Renal cortex interstitium (tissue), 15 donors: ENCODE data around the gene MCF2L. TPM values are rescaled to one million over a fixed set of nuclear protein-coding genes. Genes with fewer than 3 reads are reported as not detected.
A peak's percentile ranks its signal among the peaks of the same experiment; 100 is the strongest.

ENCODE experiments used
- DNase-seq, 11 donors: peaks; one replicate each; pipeline ENCODE4 v3.0.0-alpha.2; 2013; ENCODE audit warnings: low read depth in 9 of 11, low spot score in 4 of 11; ENCODE audit errors: extremely low read depth in 1 of 11
- long read RNA-seq, 16 experiments: transcript quantifications; one replicate each; lab custom pipeline, GENCODE V29; 2026
- polyA plus RNA-seq, 3 donors: library from polyadenylated mRNA; unstranded; fragments of 120-200 nt; gene quantifications; one replicate each; pipeline ENCODE4 v1.2.1, GENCODE V29; 2013; ENCODE audit not compliant: insufficient read length in 3 of 3

Gene MCF2L, protein sequence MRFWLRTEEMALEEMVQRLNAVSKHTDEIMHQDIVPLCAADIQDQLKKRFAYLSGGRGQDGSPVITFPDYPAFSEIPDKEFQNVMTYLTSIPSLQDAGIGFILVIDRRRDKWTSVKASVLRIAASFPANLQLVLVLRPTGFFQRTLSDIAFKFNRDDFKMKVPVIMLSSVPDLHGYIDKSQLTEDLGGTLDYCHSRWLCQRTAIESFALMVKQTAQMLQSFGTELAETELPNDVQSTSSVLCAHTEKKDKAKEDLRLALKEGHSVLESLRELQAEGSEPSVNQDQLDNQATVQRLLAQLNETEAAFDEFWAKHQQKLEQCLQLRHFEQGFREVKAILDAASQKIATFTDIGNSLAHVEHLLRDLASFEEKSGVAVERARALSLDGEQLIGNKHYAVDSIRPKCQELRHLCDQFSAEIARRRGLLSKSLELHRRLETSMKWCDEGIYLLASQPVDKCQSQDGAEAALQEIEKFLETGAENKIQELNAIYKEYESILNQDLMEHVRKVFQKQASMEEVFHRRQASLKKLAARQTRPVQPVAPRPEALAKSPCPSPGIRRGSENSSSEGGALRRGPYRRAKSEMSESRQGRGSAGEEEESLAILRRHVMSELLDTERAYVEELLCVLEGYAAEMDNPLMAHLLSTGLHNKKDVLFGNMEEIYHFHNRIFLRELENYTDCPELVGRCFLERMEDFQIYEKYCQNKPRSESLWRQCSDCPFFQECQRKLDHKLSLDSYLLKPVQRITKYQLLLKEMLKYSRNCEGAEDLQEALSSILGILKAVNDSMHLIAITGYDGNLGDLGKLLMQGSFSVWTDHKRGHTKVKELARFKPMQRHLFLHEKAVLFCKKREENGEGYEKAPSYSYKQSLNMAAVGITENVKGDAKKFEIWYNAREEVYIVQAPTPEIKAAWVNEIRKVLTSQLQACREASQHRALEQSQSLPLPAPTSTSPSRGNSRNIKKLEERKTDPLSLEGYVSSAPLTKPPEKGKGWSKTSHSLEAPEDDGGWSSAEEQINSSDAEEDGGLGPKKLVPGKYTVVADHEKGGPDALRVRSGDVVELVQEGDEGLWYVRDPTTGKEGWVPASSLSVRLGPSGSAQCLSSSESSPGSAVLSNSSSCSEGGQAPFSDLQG
- 10 to 100 TPM; 29.5 to 46.9 (median 34.9) TPM for polyA plus RNA-seq
- long read RNA-seq, donor 1, partial matches to known transcripts: 0 of 1 reads
- long read RNA-seq, donor 1, other reads (novel, unspliced or antisense): 0 of 1 reads
- long read RNA-seq, donor 2: 0 reads
- long read RNA-seq, donor 3: 0 reads
- long read RNA-seq, donor 4: 0 reads
- long read RNA-seq, donor 5: 0 reads
- long read RNA-seq, donor 6, partial matches to known transcripts: 0 of 2 reads
- long read RNA-seq, donor 6, other reads (novel, unspliced or antisense): 0 of 2 reads
- long read RNA-seq, donor 7, partial matches to known transcripts: 5 of 6 reads
- long read RNA-seq, donor 7, other reads (novel, unspliced or antisense): 0 of 6 reads
- long read RNA-seq, donor 8: 0 reads
- long read RNA-seq, donor 9, partial matches to known transcripts: 0 of 2 reads
- long read RNA-seq, donor 9, other reads (novel, unspliced or antisense): 0 of 2 reads
- long read RNA-seq, donor 10: 0 reads
- long read RNA-seq, donor 11, partial matches to known transcripts: 0 of 1 reads
- long read RNA-seq, donor 11, other reads (novel, unspliced or antisense): 0 of 1 reads
- long read RNA-seq, donor 12: 0 reads
- long read RNA-seq, donor 13: 0 reads
- long read RNA-seq, donor 14: 0 reads
- long read RNA-seq, donor 15: 0 reads
- long read RNA-seq, donor 16, partial matches to known transcripts: 0 of 1 reads
- long read RNA-seq, donor 16, other reads (novel, unspliced or antisense): 0 of 1 reads

DNA sequence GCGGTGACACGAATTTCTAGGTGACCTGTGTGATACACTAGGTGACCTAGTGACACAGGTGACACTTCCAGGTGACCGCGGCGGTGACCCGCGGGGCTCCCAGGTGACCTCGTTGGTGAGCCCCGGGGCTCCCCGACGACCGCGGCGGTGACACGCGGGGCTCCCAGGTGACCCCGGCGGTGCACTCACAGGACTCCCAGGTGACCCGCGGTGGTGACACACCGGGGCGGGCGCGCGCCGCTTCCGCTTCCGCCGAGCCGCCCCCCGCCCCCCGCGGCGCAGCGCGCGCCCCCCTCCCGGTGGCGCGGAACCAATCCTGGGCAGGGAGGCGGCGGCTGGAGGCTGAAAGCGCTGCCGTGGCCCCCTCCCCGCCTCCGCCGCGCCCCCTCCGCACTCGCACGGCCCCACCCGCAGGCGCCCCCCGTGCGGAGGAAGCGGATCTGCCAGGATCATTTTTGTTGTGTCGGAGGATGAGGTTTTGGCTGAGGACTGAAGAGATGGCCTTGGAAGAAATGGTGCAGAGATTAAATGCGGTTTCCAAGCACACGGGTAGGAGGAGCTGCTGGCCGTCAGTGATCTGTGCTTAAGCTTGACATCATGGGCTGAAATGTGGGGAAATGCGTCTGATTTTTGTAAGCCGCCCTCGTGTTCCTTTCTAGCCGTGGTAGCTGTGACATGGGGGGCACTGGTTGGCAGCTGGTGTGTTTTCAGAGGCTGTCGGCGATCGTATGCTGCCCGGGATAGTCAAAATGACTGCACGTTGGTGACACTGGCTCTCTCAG lies at the start of gene MCF2L:
Gene MCF2L (plus strand): TSS at position 305 of the 782 bp plus-strand sequence. CDS start 166 bp downstream, at position 471.
- peak in 3 of 11 donors; percentile 53 to 61 (median 54) for DNase-seq

DNA sequence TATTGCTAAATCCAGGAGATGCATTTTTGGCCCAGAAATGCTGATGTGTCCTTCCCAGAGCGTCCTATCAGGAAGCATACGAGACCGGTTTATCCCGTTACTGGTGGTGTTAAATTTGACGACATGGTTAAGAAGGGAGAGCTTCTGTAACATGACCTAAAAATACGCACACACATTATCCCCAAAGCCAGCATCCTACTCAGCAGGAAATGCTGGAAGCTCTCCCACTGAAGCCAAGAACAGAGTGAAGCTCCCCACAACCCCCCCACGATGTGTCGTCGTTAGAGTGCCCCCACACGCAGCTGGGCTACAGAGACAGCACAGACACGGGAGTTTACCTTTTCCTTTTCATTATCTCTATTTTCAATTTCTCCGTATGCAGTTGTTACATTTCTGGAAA lies 45.1 kb upstream of the MCF2L start:
- DNase-seq: no peak

DNA sequence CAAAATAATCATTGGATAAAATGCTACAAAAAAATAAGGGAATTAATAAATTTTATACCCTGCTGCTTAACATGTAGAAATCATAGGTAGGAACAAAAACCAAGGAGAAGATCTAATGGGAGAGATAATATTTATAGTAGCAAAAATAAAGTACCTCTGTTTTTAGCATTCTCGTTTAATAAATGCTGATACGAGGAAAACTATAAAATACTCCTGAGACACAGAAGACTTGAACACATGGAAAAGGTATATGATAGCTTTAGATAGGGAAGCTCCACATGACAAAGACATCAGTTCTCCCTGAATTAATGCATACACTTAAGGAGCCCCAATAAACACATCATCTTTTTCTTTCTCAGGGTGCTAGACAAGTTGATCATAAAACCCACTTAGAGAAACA lies 44.6 kb upstream of the MCF2L start:
- no peak for DNase-seq

DNA sequence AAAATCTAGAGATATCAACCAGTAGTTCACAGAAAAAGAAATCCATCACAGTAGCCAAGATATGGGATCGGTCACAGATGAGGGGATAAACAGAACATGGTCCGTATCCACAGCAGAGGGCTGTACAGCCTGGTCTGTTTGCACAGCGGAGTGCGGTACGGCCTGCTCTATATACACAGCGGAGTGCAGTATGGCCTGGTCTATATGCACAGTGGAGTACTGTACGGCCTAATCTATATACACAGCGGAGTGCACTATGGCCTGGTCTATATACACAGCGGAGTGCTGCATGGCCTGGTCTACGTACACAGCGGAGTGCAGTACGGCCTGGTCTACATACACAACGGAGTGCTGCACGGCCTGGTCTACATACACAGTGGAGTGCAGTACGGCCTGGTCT lies 43.0 kb upstream of the MCF2L start:
- DNase-seq: no peak

DNA sequence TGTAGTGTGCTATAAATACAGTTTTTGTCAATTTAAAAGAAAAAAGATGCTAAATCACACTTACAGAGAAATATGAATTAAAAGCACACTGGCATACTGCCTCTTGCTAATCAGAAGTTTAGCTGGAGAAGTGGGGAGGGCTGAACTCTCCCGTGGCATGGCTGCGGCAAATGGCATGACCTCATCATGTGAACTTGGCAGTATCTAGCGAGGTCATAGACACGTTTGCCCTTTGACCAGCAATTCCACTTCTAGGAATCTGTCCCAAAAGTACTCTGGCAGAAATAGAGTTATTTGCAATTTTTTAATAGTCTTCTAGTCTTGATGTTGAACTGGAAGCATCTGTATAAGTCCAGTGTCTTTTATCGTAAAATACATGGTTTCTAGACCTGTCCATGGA lies 42.0 kb upstream of the MCF2L start:
- no peak for DNase-seq

DNA sequence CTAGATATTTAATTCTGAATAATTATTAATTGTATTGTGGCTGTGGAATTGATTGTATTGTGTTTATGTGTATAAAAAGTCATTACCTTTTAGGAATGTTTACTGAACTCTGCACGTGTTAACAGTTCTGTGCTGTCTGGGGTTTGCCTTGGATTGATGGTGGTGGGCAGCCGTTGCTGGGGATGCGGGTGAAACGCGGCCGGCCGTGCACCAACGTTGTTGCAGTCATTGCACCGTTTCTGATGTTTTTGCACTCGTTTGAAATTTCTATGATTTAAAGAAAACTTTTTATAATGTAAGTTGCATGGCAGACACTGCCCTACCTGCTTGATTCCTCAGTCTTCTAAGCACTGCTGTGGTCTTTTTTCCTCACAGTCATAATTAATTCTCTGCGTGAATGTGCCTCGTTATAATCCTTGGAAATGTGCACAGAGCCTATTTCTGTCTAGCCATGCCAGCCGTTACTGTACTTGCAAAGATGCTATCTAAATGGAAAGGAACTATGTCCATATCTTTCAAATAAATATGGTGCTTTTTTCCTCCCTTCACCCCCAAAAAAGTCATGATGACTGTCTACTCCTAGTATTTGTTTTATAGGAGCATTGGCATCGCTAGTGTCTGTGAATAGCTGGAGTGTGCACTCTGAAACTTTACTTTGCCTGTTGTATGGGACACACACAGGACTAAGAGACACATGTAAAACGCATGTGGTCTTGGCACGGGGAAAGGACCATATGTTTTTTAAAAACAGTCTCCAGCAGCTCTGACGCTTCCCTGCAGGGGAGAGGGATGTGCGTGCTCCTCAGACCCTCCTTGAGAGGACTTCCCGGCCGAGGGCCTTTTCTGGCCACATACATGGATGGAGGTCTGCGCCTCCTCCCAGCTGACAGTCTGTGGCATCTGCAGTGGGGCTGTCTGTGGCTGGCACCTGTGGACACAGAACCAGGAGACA lies 40.7 kb upstream of the MCF2L start:
- no peak for DNase-seq

DNA sequence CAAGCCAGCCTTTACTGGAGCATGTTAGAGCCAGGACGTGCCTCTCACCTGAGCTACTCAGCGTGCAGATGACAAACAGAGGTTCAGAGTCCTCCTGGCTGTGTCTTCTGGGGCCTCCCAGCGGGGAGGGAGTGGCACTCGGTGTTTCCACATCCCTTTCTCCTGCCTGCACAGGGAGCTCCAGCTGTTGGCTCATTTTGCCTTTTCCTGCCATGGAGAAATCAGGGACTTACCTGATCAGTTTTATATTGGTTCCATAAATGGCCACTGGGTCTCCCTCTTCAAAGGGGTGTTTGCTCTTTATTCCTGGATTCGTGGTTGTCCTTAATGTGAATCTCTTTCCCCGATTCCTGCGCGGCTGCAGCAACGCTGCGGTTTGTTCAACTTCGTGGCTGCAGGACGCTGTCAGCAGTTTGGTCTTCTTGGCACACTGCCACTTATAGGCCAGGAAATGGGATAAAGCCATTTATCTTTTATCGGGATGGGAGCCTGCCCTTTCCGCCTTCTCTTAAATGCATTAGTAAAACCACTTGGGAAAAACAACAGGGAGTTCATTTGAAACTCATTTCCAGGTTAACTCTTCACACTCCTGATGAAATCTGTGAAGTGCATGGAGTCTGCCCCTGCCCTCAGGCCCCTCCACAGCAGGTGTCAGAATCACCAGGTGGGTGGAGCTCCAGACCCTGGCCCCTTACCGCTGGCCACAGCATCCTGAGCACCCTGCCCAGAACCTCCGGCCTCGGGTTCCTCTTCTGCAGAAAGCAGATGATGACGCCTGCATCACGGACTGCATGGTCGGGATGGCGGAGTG lies 39.8 kb upstream of the MCF2L start:
- peak in 2 of 11 donors; percentile 35 to 49 for DNase-seq

DNA sequence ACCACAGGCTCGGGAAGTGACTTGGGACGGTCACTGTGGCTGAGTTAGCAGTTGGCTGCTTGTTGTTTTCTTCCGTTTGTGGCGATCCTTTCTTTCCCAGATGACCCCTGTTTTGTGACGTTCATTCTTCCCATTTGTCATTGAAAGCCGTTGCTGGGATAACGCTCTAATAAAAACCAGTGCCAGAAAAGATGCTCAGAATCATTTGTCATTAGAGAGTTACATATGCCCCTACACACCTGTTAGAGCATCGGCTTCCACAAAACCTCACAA lies 39.3 kb upstream of the MCF2L start:
- no peak for DNase-seq

DNA sequence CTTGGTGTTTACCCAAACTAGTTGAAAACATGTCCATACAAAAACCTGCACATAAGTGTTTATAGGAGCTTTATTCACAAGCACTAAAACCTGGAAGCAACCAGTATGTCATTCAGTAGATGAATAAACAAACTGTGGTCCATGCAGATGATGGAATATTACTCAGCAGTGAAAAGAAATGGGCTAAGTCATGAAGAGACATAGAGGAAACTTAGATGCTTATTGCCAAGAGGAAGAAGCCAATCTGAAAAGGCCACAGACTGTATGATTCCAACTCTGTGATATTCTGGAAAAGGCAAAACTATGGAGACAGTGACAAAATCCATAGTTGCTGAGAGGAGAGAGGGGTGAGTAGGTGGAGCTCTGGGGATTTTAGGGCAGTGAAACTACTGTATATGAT lies 38.8 kb upstream of the MCF2L start:
- DNase-seq: no peak

DNA sequence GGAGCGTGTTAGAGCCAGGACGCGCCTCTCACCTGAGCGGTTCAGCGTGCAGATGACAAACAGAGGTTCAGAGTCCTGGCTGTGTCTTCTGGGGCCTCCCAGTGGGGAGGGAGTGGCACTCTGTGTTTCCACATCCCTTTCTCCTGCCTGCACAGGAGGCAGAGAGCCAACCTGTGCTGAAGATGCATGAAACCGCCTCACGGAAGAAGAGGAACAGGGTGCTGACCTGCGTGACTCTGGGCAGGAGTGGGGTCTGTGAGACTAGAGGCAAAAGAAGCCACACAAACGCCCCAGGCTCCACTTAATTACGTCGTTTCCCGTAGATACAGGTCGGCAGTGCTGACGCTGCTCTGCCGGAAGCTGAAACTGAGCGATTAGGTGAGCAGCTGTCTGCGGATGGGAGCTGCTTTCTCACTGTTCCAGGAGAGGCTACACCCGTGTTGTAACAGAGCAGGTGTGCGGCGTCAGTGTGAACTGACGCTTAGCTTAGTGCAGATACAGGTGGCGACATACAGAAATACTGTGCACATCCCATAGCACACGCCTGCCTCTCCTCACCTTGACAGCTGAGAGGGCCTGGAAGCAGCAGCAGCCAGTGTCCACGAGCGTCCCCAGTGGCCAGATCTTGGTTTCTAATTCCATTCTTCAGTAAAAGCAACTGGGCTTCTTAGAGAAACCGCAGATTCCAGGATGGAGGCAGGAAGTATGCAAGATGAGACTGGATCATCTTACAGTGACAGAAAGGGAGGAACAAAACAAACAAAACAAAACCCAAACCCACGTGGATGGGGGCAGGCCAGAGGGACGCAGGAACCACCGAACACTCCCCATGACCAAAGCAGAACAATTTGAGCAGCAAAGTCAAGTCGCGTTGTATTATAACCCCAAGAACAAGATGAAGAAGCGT lies 37.7 kb upstream of the MCF2L start:
- DNase-seq: peak in 7 of 11 donors; percentile 60 to 83 (median 62)

DNA sequence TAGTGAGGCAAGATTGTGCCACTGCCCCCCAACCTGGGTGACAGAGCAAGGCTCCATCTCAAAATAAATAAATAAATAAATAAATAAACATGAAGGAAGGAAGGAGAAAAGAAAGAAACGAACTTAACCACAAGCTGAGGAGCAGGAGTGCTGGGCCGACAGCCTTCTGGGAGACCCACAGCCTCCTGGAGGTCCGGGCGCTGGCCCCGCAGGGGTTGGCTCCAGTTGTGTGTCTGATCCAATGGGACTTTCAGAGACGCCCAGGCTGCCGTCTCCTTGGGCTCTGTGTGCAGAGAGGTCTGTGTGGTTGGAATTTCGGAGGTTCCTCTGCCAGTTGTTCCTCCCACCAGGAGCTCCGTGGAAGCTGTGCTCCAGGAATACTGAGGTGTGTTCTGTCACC lies 36.0 kb upstream of the MCF2L start:
- no peak for DNase-seq

DNA sequence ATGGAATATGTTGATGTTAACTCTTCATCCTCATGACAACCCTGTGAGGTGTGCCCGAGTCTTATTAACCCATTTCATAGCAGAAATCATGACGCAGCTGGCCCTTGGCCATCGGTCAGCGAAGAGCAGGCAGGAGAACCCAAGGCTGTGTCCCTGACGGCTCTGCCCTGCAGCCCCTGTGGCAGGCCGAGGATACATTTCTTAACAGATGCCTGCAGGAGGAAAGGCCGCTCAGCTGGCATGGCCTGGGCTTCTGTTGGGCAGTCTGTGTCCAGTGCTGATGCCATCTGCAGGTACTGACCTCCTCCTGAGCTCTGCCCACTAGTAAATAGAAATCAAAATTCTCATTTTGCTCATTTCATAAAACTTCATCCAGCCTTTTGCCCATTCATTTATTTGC lies 35.4 kb upstream of the MCF2L start:
- DNase-seq: no peak

DNA sequence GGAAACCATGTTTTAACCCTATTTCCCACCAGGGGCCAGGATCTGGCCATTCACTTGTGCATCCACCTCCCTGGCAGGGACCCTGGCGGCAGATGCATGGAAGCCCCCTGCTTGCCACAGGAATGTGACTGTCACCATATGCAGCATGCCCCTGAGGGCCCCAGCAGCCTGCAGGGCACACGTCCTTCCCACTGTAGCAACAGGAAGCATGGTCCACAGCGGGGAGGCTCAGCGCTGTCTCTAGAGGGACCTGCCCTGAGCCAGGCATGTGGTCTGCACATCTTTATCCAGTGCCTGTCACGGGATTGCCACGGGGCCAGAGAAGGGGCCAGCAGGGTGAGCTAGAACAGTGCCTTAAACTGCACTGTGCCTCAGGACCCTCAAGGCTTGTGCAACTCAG lies 34.9 kb upstream of the MCF2L start:
- no peak for DNase-seq

DNA sequence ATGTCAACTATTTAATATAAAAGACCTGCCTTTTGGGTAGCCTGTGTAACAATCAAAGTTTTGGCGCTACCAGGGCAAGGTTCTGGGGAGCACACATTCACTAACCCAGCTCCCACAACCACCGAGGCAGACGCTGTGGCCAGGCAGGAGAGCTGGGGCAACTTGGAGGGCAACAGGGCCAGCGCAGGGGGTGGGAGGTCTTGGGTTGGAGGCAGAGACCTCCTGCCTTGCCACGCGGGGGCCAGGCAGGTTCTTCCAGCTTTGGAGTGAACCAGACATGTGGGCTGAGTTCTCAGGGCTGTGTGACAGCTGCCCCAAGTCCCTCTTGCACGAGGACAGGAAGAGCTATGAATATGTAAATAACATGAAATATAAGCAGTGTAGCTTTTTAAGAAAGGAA lies 30.3 kb upstream of the MCF2L start:
- no peak for DNase-seq

DNA sequence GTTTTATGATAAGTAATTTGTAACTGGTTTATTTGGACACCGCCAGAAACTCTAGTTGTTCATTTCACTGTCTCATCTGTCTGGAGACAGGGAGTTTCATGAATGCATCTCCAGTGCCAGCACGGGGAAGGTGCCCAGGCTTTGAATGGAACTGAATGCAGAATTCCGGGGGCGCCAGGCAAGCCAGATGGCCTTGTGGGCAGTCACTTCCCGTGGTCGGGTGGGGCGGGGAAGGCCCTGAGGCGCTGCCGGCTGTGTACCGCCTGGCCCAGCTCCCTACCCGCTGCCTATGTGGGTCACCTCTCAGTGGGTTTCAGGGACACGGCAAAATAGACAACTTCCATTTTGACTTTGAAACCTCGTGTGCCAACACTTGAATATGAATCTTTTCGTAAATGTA lies 28.8 kb upstream of the MCF2L start:
- DNase-seq: no peak
